Measurements from ENCODE around the gene DBET. TPM values are rescaled to one million over a fixed set of nuclear protein-coding genes. Genes with fewer than 3 reads are reported as not detected.
"Not testable (repeated sequence)": the region's sequence is repeated elsewhere in the genome, so short reads cannot be mapped to it uniquely, and the experiment has no call there.

DBET gene
- total RNA-seq, 1 donor: not detected

- DNase-seq (ENCODE audit: low read depth); H3K4me3 ChIP-seq (ENCODE audit: low read depth, low read length): not testable (repeated sequence)
Measured at GRCh38 chr4:190093052-190093451, 28.8 kb downstream of the DBET start.

- DNase-seq (ENCODE audit: low read depth); H3K4me3 ChIP-seq (ENCODE audit: low read depth, low read length): not testable (repeated sequence)
Measured at GRCh38 chr4:190094031-190094430, 29.7 kb downstream of the DBET start.

- DNase-seq (ENCODE audit: low read depth); H3K4me3 ChIP-seq (ENCODE audit: low read depth, low read length): not testable (repeated sequence)
Measured at GRCh38 chr4:190095335-190095734, 31.0 kb downstream of the DBET start.

- not testable (repeated sequence) for H3K4me3 ChIP-seq (ENCODE audit: low read depth, low read length); DNase-seq (ENCODE audit: low read depth)
Measured at GRCh38 chr4:190099605-190100004, 35.3 kb downstream of the DBET start.

- not testable (repeated sequence) for DNase-seq (ENCODE audit: low read depth); H3K4me3 ChIP-seq (ENCODE audit: low read depth, low read length)
Measured at GRCh38 chr4:190101525-190101924, 37.2 kb downstream of the DBET start.

GRCh38 chr4:190106191-190106590 lies 41.9 kb downstream of the DBET start:
- not testable (repeated sequence) for DNase-seq (ENCODE audit: low read depth)

GRCh38 chr4:190106611-190107480 lies 42.5 kb downstream of the DBET start:
- DNase-seq (ENCODE audit: low read depth); H3K4me3 ChIP-seq (ENCODE audit: low read depth, low read length): not testable (repeated sequence)

More at GRCh38 chr4:190106191-190106590, 41.9 kb downstream of the DBET start:
- H3K4me3 ChIP-seq (ENCODE audit: low read depth, low read length): not testable (repeated sequence)

GRCh38 chr4:190107766-190108485 lies 43.6 kb downstream of the DBET start:
- not testable (repeated sequence) for DNase-seq (ENCODE audit: low read depth); H3K4me3 ChIP-seq (ENCODE audit: low read depth, low read length)

- not testable (repeated sequence) for H3K4me3 ChIP-seq (ENCODE audit: low read depth, low read length); DNase-seq (ENCODE audit: low read depth)
Measured at GRCh38 chr4:190108756-190109155, 44.5 kb downstream of the DBET start.

- not testable (repeated sequence) for H3K4me3 ChIP-seq (ENCODE audit: low read depth, low read length); DNase-seq (ENCODE audit: low read depth)
Measured at GRCh38 chr4:190109390-190110011, 45.2 kb downstream of the DBET start.

- not testable (repeated sequence) for H3K4me3 ChIP-seq (ENCODE audit: low read depth, low read length); DNase-seq (ENCODE audit: low read depth)
Measured at GRCh38 chr4:190110033-190110432, 45.7 kb downstream of the DBET start.

- H3K4me3 ChIP-seq (ENCODE audit: low read depth, low read length); DNase-seq (ENCODE audit: low read depth): not testable (repeated sequence)
Measured at GRCh38 chr4:190110570-190111295, 46.4 kb downstream of the DBET start.

- not testable (repeated sequence) for DNase-seq (ENCODE audit: low read depth); H3K4me3 ChIP-seq (ENCODE audit: low read depth, low read length)
Measured at GRCh38 chr4:190112879-190113278, 48.6 kb downstream of the DBET start.

- not testable (repeated sequence) for H3K4me3 ChIP-seq (ENCODE audit: low read depth, low read length); DNase-seq (ENCODE audit: low read depth)
Measured at GRCh38 chr4:190114991-190115390, 50.7 kb downstream of the DBET start.

Small RNAs within 50 kb of the gene (small RNA-seq; reads per million reads assigned to genes)
- gene RNA5SP174 (not detected), gene RNA5SP175 (not detected)

Other genes with a start within 250 kb of the DBET start
- gene FRG1, start 123.6 kb upstream of the DBET start, total RNA-seq: 22.9 and 31.2 TPM in 2 replicates
- not detected in 2 replicates for gene FRG2, start 37.2 kb upstream of the DBET start, total RNA-seq
- gene DUX4, start 109.3 kb downstream of the DBET start, total RNA-seq: not detected in 2 replicates

Measured in fibroblast of villous mesenchyme (primary cell).